Lower leg skin (tissue), 3 donors: ENCODE results near the gene KLHL10.
A peak's percentile ranks its signal among the peaks of the same experiment; 100 is the strongest.

ENCODE experiments used
- CTCF ChIP-seq, 3 donors: fragments of 450-650 bp; IDR thresholded peaks; one replicate each; pipeline ENCODE4 v1.5.1; 2016; ENCODE audit warnings: antibody characterized with exemption in 3 of 3, mild to moderate bottlenecking in 3 of 3, moderate library complexity in 2 of 3
- POLR2A ChIP-seq, 2 donors: fragments of 450-650 bp; IDR thresholded peaks; one replicate each; pipeline ENCODE4 v1.6.1; 2016 to 2017; ENCODE audit warnings: antibody characterized with exemption in 2 of 2, mild to moderate bottlenecking in 1 of 2, moderate library complexity in 1 of 2

GRCh38 chr17:41801374-41802271 is 36.0 kb upstream of the KLHL10 start:
- TF ChIP-seq CTCF (IDR thresholded peaks at IDR 0.05) (peak in 1 of 3 donors; percentile 89), POLR2A (IDR thresholded peaks at IDR 0.05) (no peak)
